SJSA1 (cell line): ENCODE data around the gene GJA5. TPM values are rescaled to one million over a fixed set of nuclear protein-coding genes. Genes with fewer than 3 reads are reported as not detected.

Experiments used
- DNase-seq, 2 experiments: peaks; one replicate each; pipeline ENCODE4 v3.0.0-alpha.2; 2015 to 2020; ENCODE audit warnings: low spot score in 2 of 2, low read depth in 1 of 2
- H3K27ac ChIP-seq: fragments of 250-450 bp; sonication (Bioruptor Pico); 2 replicates; pipeline ENCODE4 v1.5.1; 2020; ENCODE audit warnings: mild to moderate bottlenecking, moderate library complexity
- H3K27me3 ChIP-seq: fragments of 250-450 bp; sonication (Bioruptor Pico); replicated peaks from 2 replicates; pipeline ENCODE4 v1.5.1; 2020; ENCODE audit warnings: mild to moderate bottlenecking, moderate library complexity
- H3K36me3 ChIP-seq: fragments of 250-450 bp; sonication (Bioruptor Pico); 2 replicates; pipeline ENCODE4 v1.5.1; 2020; ENCODE audit warnings: mild to moderate bottlenecking
- H3K4me1 ChIP-seq: fragments of 250-450 bp; sonication (Bioruptor Pico); replicated peaks from 2 replicates; pipeline ENCODE4 v1.6.1; 2021; ENCODE audit warnings: mild to moderate bottlenecking
- H3K4me3 ChIP-seq: fragments of 250-450 bp; sonication (Bioruptor Pico); 2 replicates; pipeline ENCODE4 v1.5.1; 2020; ENCODE audit warnings: mild to moderate bottlenecking
- H3K9me3 ChIP-seq: fragments of 250-450 bp; sonication (Bioruptor Pico); replicated peaks from 2 replicates; pipeline ENCODE4 v1.5.1; 2020; ENCODE audit warnings: mild to moderate bottlenecking
- total RNA-seq: library from RNA; depleted of rRNA; stranded (reverse); fragments of >200 nt; shearing (Covaris generic); gene quantifications from 2 replicates; pipeline ENCODE4 v1.2.3, GENCODE V29; 2014

The GJA5 gene
- total RNA-seq, 1 experiment from 2014 or later, result not detected

- DNase-seq, result no peak
These were observed 20.7 kb upstream of the GJA5 start for GRCh38 chr1:147781056-147781471.

GRCh38 chr1:147777694-147778093 is 17.3 kb upstream of the GJA5 start:
- no peaks in the 10 kb centered on the region for H3K4me1 ChIP-seq
- DNase-seq, result no peak
- H3K36me3 ChIP-seq, result no peaks in the 10 kb centered on the region
- no peak overlapping the region for H3K4me3 ChIP-seq
- peaks cover 3% of the 10 kb centered on the region; the same call in 1 of the 2 replicates for H3K27me3 ChIP-seq
- H3K9me3 ChIP-seq, result no peaks in the 10 kb centered on the region
- no peak overlapping the region for H3K27ac ChIP-seq

More at GRCh38 chr1:147781056-147781471, 20.7 kb upstream of the GJA5 start:
- Histone ChIP-seq H3K27me3 (peaks cover 6% of the 10 kb centered on the region; the same call in 1 of the 2 replicates), H3K36me3 (no peaks in the 10 kb centered on the region), H3K4me3 (no peak overlapping the region), H3K27ac (no peak overlapping the region), H3K4me1 (no peaks in the 10 kb centered on the region), H3K9me3 (no peaks in the 10 kb centered on the region)

- no peaks in the 10 kb centered on the region for H3K36me3 ChIP-seq
- H3K9me3 ChIP-seq, result no peaks in the 10 kb centered on the region
- 0 out of 2 replicates have a peak, but pooled peaks cover 3% of the 10 kb centered on the region for H3K27me3 ChIP-seq
- no peak for DNase-seq
- H3K4me3 ChIP-seq, result no peak overlapping the region
- no peaks in the 10 kb centered on the region for H3K4me1 ChIP-seq
- no peak overlapping the region for H3K27ac ChIP-seq
These were observed 12.9 kb upstream of the GJA5 start for GRCh38 chr1:147773215-147773715.

DNA sequence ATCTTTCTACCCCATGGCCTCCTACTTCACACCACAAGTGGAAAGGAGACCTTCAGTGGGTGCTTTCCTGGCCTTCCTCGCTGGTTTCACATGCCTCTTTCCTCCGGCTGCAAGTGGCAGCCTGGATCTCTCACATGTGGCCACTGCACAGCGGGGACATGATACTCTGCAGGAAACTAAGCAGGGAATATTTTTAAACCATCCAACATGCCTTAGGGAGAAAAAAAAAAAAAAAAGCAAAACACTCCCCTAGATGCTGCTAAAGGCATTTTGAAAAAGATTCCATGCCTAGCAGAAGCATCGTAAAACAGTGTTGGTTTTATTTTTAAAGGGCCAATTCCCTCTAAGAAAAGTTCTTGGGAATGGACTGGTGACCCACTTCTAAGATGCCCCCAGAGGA is 12.2 kb upstream of the GJA5 start:
- DNase-seq, result no peak
- Histone ChIP-seq H3K27ac (no peak overlapping the region), H3K27me3 (0 out of 2 replicates have a peak, but pooled peaks cover 3% of the 10 kb centered on the region), H3K9me3 (no peaks in the 10 kb centered on the region), H3K4me1 (no peaks in the 10 kb centered on the region), H3K4me3 (no peak overlapping the region), H3K36me3 (no peaks in the 10 kb centered on the region)

- Histone ChIP-seq H3K4me3 (no peak overlapping the region), H3K36me3 (no peaks in the 10 kb centered on the region), H3K9me3 (no peaks in the 10 kb centered on the region), H3K27me3 (0 out of 2 replicates have a peak, but pooled peaks cover 3% of the 10 kb centered on the region), H3K4me1 (no peaks in the 10 kb centered on the region), H3K27ac (no peak overlapping the region)
- DNase-seq, result no peak
These were observed 11.1 kb upstream of the GJA5 start for GRCh38 chr1:147771226-147772125.

- no peak overlapping the region for H3K27ac ChIP-seq
- 0 out of 2 replicates have a peak, but pooled peaks cover under 1% of the 10 kb centered on the region for H3K27me3 ChIP-seq
- no peaks in the 10 kb centered on the region for H3K4me1 ChIP-seq
- no peaks in the 10 kb centered on the region for H3K9me3 ChIP-seq
- no peak for DNase-seq
- no peak overlapping the region for H3K4me3 ChIP-seq
- no peaks in the 10 kb centered on the region for H3K36me3 ChIP-seq
These were observed 8.7 kb upstream of the GJA5 start for GRCh38 chr1:147769106-147769505.

DNA sequence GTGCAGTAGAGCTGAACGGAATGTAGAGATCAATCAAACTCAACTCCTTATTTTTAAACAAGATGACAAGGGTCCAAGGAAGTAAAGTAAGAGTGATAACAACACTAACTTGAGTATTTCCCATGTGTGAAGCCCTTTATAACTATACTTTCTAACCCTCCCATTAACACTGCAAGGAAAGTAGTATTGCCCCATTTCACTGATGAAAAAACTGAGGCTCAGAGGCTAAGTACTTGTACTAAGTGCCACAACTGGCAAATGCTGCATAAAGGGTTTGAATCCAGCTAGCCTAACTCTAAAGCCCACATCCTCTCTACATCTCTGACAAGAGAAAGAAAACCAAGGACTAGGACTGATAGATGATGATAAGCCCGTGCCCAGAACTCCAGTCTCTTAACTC is 8.2 kb upstream of the GJA5 start:
- no peaks in the 10 kb centered on the region for H3K4me1 ChIP-seq
- no peaks in the 10 kb centered on the region for H3K27me3 ChIP-seq
- H3K36me3 ChIP-seq, result no peaks in the 10 kb centered on the region
- no peak overlapping the region for H3K4me3 ChIP-seq
- no peak overlapping the region for H3K27ac ChIP-seq
- H3K9me3 ChIP-seq, result no peaks in the 10 kb centered on the region
- DNase-seq, result no peak

DNA sequence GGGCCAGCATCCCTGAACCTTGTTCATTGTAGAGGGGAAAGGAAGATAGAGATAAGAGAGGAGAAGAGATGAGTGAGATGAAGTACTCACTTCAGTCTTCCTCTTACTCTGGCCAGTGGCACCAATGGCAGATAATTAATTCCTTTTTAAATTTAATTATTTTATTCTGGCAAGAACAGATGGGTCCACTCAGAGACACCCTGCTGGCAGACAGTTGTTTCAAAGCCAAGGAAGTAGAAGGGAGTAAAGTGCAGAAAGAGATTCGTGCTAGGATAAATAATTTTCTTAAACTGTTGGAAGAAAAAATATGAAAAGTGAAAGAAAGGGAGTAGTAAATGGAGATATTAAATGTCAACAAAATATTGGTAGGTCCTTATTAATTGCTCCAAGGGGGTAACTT is 7.7 kb upstream of the GJA5 start:
- Histone ChIP-seq H3K9me3 (no peaks in the 10 kb centered on the region), H3K36me3 (no peaks in the 10 kb centered on the region), H3K27me3 (no peaks in the 10 kb centered on the region), H3K4me3 (no peak overlapping the region), H3K4me1 (no peaks in the 10 kb centered on the region), H3K27ac (no peak overlapping the region)
- no peak for DNase-seq

DNA sequence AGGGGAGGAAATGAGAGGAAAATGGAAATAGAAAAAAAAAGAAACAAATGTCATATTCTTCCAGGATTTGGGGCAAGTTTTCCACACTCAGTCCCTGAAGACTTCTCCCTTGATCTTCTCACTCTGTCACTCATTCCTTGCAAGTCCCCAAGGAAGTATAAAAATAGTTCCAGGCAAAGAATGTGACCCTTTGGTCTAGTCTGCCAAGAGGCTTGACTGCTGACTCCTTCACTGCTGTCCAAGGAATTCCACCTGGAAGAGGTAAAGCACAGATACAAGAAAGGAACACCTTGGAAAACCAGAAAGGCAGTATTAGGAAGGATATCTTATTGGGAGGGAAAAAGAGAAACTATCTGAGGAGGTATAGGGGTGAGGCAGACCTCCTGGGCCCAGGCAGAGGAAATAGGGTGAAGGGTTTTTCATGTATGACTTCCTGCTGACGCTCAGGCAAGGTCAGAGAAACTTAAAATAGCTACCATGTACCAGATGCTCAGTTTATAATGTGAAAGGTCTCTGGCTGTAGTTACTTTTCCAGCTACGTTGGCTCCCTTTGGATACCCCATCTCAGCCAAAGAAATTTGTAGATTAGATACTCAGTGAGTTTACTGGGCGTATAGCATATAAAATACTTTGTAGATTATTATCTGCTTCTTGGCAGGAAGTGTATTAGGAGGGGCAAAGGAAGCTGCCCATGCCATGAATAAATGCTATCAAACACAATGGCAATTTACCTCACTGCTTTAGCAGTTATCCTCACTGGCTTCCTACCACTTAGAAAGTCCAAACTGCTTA is 2.0 kb upstream of the GJA5 start:
- Histone ChIP-seq H3K27me3 (no peaks in the 10 kb centered on the region), H3K9me3 (no peaks in the 10 kb centered on the region), H3K27ac (no peak overlapping the region), H3K4me1 (no peaks in the 10 kb centered on the region), H3K36me3 (no peaks in the 10 kb centered on the region), H3K4me3 (no peak overlapping the region)
- no peak for DNase-seq

DNA sequence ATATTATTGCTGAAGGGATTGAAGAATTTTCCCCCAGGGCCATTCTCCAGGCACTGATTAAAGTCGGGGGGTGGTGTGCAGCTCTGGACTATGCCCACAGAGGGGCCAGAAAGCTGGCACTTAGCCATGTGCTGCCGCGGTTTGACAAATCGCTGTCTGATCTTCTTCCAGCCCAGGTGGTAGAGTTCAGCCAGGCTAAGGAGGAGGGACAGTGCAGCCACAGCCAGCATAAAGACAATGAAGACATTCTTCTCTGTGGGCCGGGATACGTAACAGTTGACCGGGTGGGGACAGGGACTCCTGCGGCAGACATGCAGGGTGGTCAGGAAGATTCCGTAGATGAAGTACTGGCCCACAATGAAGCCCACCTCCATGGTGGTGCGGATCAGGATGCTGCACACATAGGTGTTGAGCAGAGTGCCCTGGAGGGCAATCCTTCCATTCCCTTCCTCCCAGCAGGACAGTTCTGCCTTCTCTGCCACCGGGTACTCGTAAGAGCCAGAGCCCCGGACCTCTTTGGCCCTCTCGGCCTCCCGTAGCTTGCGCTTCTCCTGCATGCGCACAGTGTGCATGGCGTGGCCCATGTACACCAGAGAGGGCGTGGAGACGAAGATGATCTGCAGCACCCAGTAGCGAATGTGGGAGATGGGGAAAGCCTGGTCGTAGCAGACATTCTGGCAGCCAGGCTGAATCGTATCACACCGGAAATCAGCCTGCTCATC is 1.9 kb downstream of the GJA5 start:
- no peak for DNase-seq
- Histone ChIP-seq H3K27ac (no peak overlapping the region), H3K9me3 (no peaks in the 10 kb centered on the region)

GRCh38 chr1:147757015-147757990 is 3.1 kb downstream of the GJA5 start:
- no peaks in the 10 kb centered on the region for H3K4me1 ChIP-seq
- H3K27ac ChIP-seq, result no peak overlapping the region
- no peaks in the 10 kb centered on the region for H3K27me3 ChIP-seq
- no peak for DNase-seq
- H3K9me3 ChIP-seq, result no peaks in the 10 kb centered on the region
- no peak overlapping the region for H3K4me3 ChIP-seq
- no peaks in the 10 kb centered on the region for H3K36me3 ChIP-seq

More for the DNA sequence above, 1.9 kb downstream of the GJA5 start:
- H3K36me3 ChIP-seq, result no peaks in the 10 kb centered on the region
- H3K4me1 ChIP-seq, result no peaks in the 10 kb centered on the region
- H3K4me3 ChIP-seq, result no peak overlapping the region
- H3K27me3 ChIP-seq, result no peaks in the 10 kb centered on the region

- no peak for DNase-seq
- no peaks in the 10 kb centered on the region for H3K27me3 ChIP-seq
These were observed 4.1 kb downstream of the GJA5 start for GRCh38 chr1:147756341-147756740.

More at GRCh38 chr1:147756341-147756740, 4.1 kb downstream of the GJA5 start:
- Histone ChIP-seq H3K9me3 (no peaks in the 10 kb centered on the region), H3K4me1 (no peaks in the 10 kb centered on the region), H3K27ac (no peak overlapping the region), H3K4me3 (no peak overlapping the region), H3K36me3 (no peaks in the 10 kb centered on the region)
